Mesenchymal stem cell (in vitro differentiated cells and primary cell): ENCODE data around the gene RAPGEF1.

ENCODE experiments used
- DNase-seq: peaks from one replicate; pipeline ENCODE4 v3.0.0-alpha.2; 2013
- H2AFZ ChIP-seq: one replicate; pipeline ENCODE4 v1.6.1; 2013; ENCODE audit warnings: low read depth, mild to moderate bottlenecking, control low read depth, inconsistent platforms, low read length, moderate library complexity
- H2AK5ac ChIP-seq: 2 replicates; pipeline ENCODE4 v1.6.1; 2013; ENCODE audit warnings: low read length, moderate library complexity, mild to moderate bottlenecking, inconsistent platforms; ENCODE audit not compliant: severe bottlenecking
- H2BK120ac ChIP-seq: one replicate; pipeline ENCODE4 v1.6.1; 2013; ENCODE audit warnings: low read depth, mild to moderate bottlenecking, inconsistent platforms, low read length, moderate library complexity
- H2BK12ac ChIP-seq, 2 experiments: one replicate each; pipeline ENCODE4 v1.6.1; 2013; ENCODE audit warnings: inconsistent platforms in 2 of 2, low read length in 2 of 2, mild to moderate bottlenecking in 2 of 2, moderate library complexity in 2 of 2, control low read depth in 1 of 2
- H2BK15ac ChIP-seq: one replicate; pipeline ENCODE4 v1.6.1; 2013; ENCODE audit warnings: mild to moderate bottlenecking, low read depth, inconsistent platforms; ENCODE audit not compliant: poor library complexity, severe bottlenecking
- H2BK5ac ChIP-seq: 2 replicates; pipeline ENCODE4 v1.6.1; 2013; ENCODE audit warnings: low read depth, mild to moderate bottlenecking, low read length, control low read depth, inconsistent platforms; ENCODE audit not compliant: poor library complexity, severe bottlenecking
- H3K14ac ChIP-seq, 2 experiments: one replicate each; pipeline ENCODE4 v1.6.1; 2013; ENCODE audit warnings: inconsistent platforms in 2 of 2, low read length in 2 of 2, control low read depth in 1 of 2, mild to moderate bottlenecking in 1 of 2, moderate library complexity in 1 of 2
- H3K18ac ChIP-seq, 2 experiments: one replicate each; pipeline ENCODE4 v1.6.1; 2013; ENCODE audit warnings: inconsistent platforms in 2 of 2, low read length in 2 of 2, control low read depth in 1 of 2, low read depth in 1 of 2, mild to moderate bottlenecking in 1 of 2
- H3K23ac ChIP-seq, 2 experiments: one replicate each; pipeline ENCODE4 v1.6.1; 2013; ENCODE audit warnings: inconsistent platforms in 2 of 2, low read length in 2 of 2, mild to moderate bottlenecking in 2 of 2, moderate library complexity in 2 of 2, control low read depth in 1 of 2
- H3K27ac ChIP-seq: 2 replicates; pipeline ENCODE4 v1.5.1; 2013; ENCODE audit warnings: mild to moderate bottlenecking, moderate library complexity, low read length, control low read depth, inconsistent platforms; ENCODE audit not compliant: poor library complexity, severe bottlenecking
- H3K27me3 ChIP-seq, 2 experiments: 2 replicates each; pipeline versions ENCODE4 v1.6.1 to v1.7.0; 2013; ENCODE audit warnings: low read length in 2 of 2, mild to moderate bottlenecking in 2 of 2, moderate library complexity in 2 of 2, control low read depth in 1 of 2, inconsistent platforms in 1 of 2; ENCODE audit not compliant: control insufficient read depth in 1 of 2, insufficient read depth in 1 of 2
- H3K36me3 ChIP-seq, 2 experiments: 2 replicates each; pipeline versions ENCODE4 v1.6.1 to v1.7.0; 2013; ENCODE audit warnings: low read length in 2 of 2, control low read depth in 1 of 2, inconsistent platforms in 1 of 2, low read depth in 1 of 2, mild to moderate bottlenecking in 1 of 2; ENCODE audit not compliant: insufficient read depth in 2 of 2, control insufficient read depth in 1 of 2
- H3K4ac ChIP-seq, 2 experiments: one replicate each; pipeline ENCODE4 v1.6.1; 2013; ENCODE audit warnings: inconsistent platforms in 2 of 2, low read length in 2 of 2, mild to moderate bottlenecking in 2 of 2, moderate library complexity in 2 of 2, control low read depth in 1 of 2, low read depth in 1 of 2
- H3K4me1 ChIP-seq: 2 replicates; pipeline ENCODE4 v1.6.1; 2013; ENCODE audit warnings: low read depth, low read length, control low read depth; ENCODE audit not compliant: control insufficient read depth, insufficient read depth
- H3K4me2 ChIP-seq: 2 replicates; pipeline ENCODE4 v1.6.1; 2013; ENCODE audit warnings: low read length, mild to moderate bottlenecking, inconsistent platforms; ENCODE audit not compliant: poor library complexity, severe bottlenecking
- H3K4me3 ChIP-seq, 2 experiments: 2 replicates each; pipeline versions ENCODE4 v1.5.1 to v1.7.0; 2013; ENCODE audit warnings: low read length in 2 of 2, mild to moderate bottlenecking in 2 of 2, control low read depth in 1 of 2, low read depth in 1 of 2; ENCODE audit not compliant: insufficient read depth in 1 of 2
- H3K79me1 ChIP-seq: replicated peaks from 2 replicates; pipeline ENCODE4 v1.6.1; 2013; ENCODE audit warnings: mild to moderate bottlenecking, control low read depth, low read length, inconsistent platforms; ENCODE audit not compliant: poor library complexity, severe bottlenecking
- H3K9ac ChIP-seq: 2 replicates; pipeline ENCODE4 v1.7.0; 2013; ENCODE audit warnings: mild to moderate bottlenecking, low read length, moderate library complexity
- H3K9me3 ChIP-seq: 2 replicates; pipeline ENCODE4 v1.7.0; 2013; ENCODE audit warnings: mild to moderate bottlenecking, low read length; ENCODE audit not compliant: control insufficient read depth
- H4K8ac ChIP-seq: one replicate; pipeline ENCODE4 v1.6.1; 2013; ENCODE audit warnings: inconsistent platforms, mild to moderate bottlenecking, low read length, moderate library complexity
- H4K91ac ChIP-seq: one replicate; pipeline ENCODE4 v1.6.1; 2013; ENCODE audit warnings: mild to moderate bottlenecking, low read length, inconsistent platforms
- WGBS: methylation state at CpG from one replicate; pipeline ENCODE4 v1.1.7; 2013; ENCODE audit warnings: mixed read lengths; 5-methylcytosine and 5-hydroxymethylcytosine counted together

The RAPGEF1 gene

GRCh38 chr9:131584858-131585257 lies 155.0 kb downstream of the RAPGEF1 start:
- no peak overlapping the region for H4K91ac ChIP-seq
- WGBS = 94% methylated on average over 7 of the region's 7 CpGs
- H3K14ac ChIP-seq = no peak overlapping the region
- no peak for DNase-seq
- no peak overlapping the region for H3K27ac ChIP-seq
- no peak overlapping the region for H2BK120ac ChIP-seq
- no peak overlapping the region for H3K4ac ChIP-seq
- H3K9me3 ChIP-seq = no peaks in the 10 kb centered on the region
- H3K23ac ChIP-seq = no peak overlapping the region
- H2BK5ac ChIP-seq = no peak overlapping the region
- H2AFZ ChIP-seq = no peak overlapping the region
- H3K4me3 ChIP-seq = no peak overlapping the region
- peaks cover 79 to 84% of the 10 kb centered on the region in 2 experiments for H3K36me3 ChIP-seq
- no peak overlapping the region for H4K8ac ChIP-seq
- H3K27me3 ChIP-seq = no peaks in the 10 kb centered on the region
- no peak overlapping the region for H3K4me2 ChIP-seq
- H3K4me1 ChIP-seq = peaks cover 7% of the 10 kb centered on the region
- no peak overlapping the region for H2BK15ac ChIP-seq
- H3K79me1 ChIP-seq = no peaks in the 10 kb centered on the region
- H3K9ac ChIP-seq = no peak overlapping the region
- H2AK5ac ChIP-seq = no peak overlapping the region
- H3K18ac ChIP-seq = no peak overlapping the region
- H2BK12ac ChIP-seq = no peak overlapping the region

- Histone ChIP-seq H2BK12ac (no peak overlapping the region), H3K9me3 (no peaks in the 10 kb centered on the region), H3K9ac (no peak overlapping the region), H3K36me3 (peaks cover 79 to 84% of the 10 kb centered on the region in 2 experiments), H3K23ac (no peak overlapping the region), H4K91ac (no peak overlapping the region), H3K27me3 (no peaks in the 10 kb centered on the region), H2BK120ac (no peak overlapping the region), H2AFZ (no peak overlapping the region), H3K4me3 (no peak overlapping the region), H3K79me1 (no peaks in the 10 kb centered on the region), H3K14ac (no peak overlapping the region), H2AK5ac (no peak overlapping the region), H4K8ac (no peak overlapping the region), H2BK5ac (no peak overlapping the region), H2BK15ac (no peak overlapping the region), H3K4me1 (peaks cover 4% of the 10 kb centered on the region), H3K18ac (no peak overlapping the region), H3K27ac (no peak overlapping the region), H3K4me2 (no peak overlapping the region), H3K4ac (no peak overlapping the region)
- DNase-seq = no peak
- WGBS = 96% methylated on average over 26 of the region's 27 CpGs
These were observed 155.9 kb downstream of the RAPGEF1 start for GRCh38 chr9:131583836-131584555.

GRCh38 chr9:131583337-131583645 lies 156.6 kb downstream of the RAPGEF1 start:
- Histone ChIP-seq H2BK5ac (no peak overlapping the region), H3K9ac (no peak overlapping the region), H2BK15ac (no peak overlapping the region), H3K4ac (no peak overlapping the region), H2BK120ac (no peak overlapping the region), H2BK12ac (no peak overlapping the region), H3K27me3 (no peaks in the 10 kb centered on the region), H4K91ac (no peak overlapping the region), H4K8ac (no peak overlapping the region), H3K23ac (no peak overlapping the region), H3K4me2 (no peak overlapping the region), H3K27ac (no peak overlapping the region), H3K9me3 (no peaks in the 10 kb centered on the region), H3K4me1 (peaks cover 4% of the 10 kb centered on the region), H2AFZ (no peak overlapping the region), H3K4me3 (no peak overlapping the region), H2AK5ac (no peak overlapping the region), H3K18ac (no peak overlapping the region), H3K14ac (no peak overlapping the region), H3K36me3 (peaks cover 81 to 84% of the 10 kb centered on the region in 2 experiments), H3K79me1 (no peaks in the 10 kb centered on the region)
- WGBS = 84% methylated on average over 5 of the region's 5 CpGs
- DNase-seq = no peak

GRCh38 chr9:131582466-131583336 lies 157.2 kb downstream of the RAPGEF1 start:
- no peaks in the 10 kb centered on the region for H3K79me1 ChIP-seq
- no peak overlapping the region for H3K27ac ChIP-seq
- no peaks in the 10 kb centered on the region for H3K9me3 ChIP-seq
- H3K27me3 ChIP-seq = no peaks in the 10 kb centered on the region
- H2BK5ac ChIP-seq = no peak overlapping the region
- H3K4me1 ChIP-seq = peaks cover 4% of the 10 kb centered on the region
- H3K4me2 ChIP-seq = no peak overlapping the region
- peaks cover 80 to 84% of the 10 kb centered on the region in 2 experiments for H3K36me3 ChIP-seq
- H3K18ac ChIP-seq = no peak overlapping the region
- H3K9ac ChIP-seq = no peak overlapping the region
- no peak for DNase-seq
- no peak overlapping the region for H2AK5ac ChIP-seq
- no peak overlapping the region for H2BK12ac ChIP-seq
- no peak overlapping the region for H4K91ac ChIP-seq
- no peak overlapping the region for H3K4ac ChIP-seq
- 96% methylated on average over 27 of the region's 27 CpGs for WGBS
- no peak overlapping the region for H3K14ac ChIP-seq
- no peak overlapping the region for H3K4me3 ChIP-seq
- no peak overlapping the region for H2BK15ac ChIP-seq
- H3K23ac ChIP-seq = no peak overlapping the region
- no peak overlapping the region for H4K8ac ChIP-seq
- H2BK120ac ChIP-seq = no peak overlapping the region
- H2AFZ ChIP-seq = no peak overlapping the region
